ENCODE results near the gene TBL1XR1.

GRCh38 chr3:177177749-177178221 lies 19.5 kb downstream of the TBL1XR1 start:
- TF ChIP-seq CTCF (IDR thresholded peaks at IDR 0.05) (no peak), POLR2A (IDR thresholded peaks at IDR 0.05) (no peak)
